Endothelial cell of umbilical vein (primary cell): ENCODE data around the gene PLXNA4.

ENCODE experiments used
- EZH2 ChIP-seq: IDR thresholded peaks from 2 replicates; pipeline ENCODE4 v1.6.1; 2012; ENCODE audit warnings: borderline replicate concordance, low read depth, mild to moderate bottlenecking, moderate library complexity, low read length, inconsistent platforms; ENCODE audit not compliant: severe bottlenecking
- GATA2 ChIP-seq: IDR thresholded peaks from 2 replicates; pipeline ENCODE4 v1.7.0; 2011; ENCODE audit warnings: low read depth, mild to moderate bottlenecking, moderate library complexity, mixed read lengths, low read length; ENCODE audit not compliant: insufficient read length, insufficient read depth
- POLR2A ChIP-seq: IDR thresholded peaks from 2 replicates; pipeline ENCODE4 v1.6.1; 2012; ENCODE audit warnings: low read depth, mild to moderate bottlenecking, control low read depth, low read length
- POLR2AphosphoS5 ChIP-seq: IDR thresholded peaks from 2 replicates; pipeline ENCODE4 v1.6.1; 2012; ENCODE audit warnings: low read depth, mild to moderate bottlenecking, control low read depth, low read length, moderate library complexity; ENCODE audit not compliant: insufficient read depth
- TF ChIP-seq, protein P1 (sequence below), 2 donors: IDR thresholded peaks; 1 replicate in 1 of 2; 2 replicates in 1 of 2; pipeline ENCODE4 v1.5.1; 2011; ENCODE audit warnings: low read length in 2 of 2, mild to moderate bottlenecking in 2 of 2, moderate library complexity in 2 of 2, control low read depth in 1 of 2, inconsistent platforms in 1 of 2, low read depth in 1 of 2; ENCODE audit not compliant: insufficient read depth in 1 of 2; ENCODE audit errors: extremely low read depth in 1 of 2

DNA sequence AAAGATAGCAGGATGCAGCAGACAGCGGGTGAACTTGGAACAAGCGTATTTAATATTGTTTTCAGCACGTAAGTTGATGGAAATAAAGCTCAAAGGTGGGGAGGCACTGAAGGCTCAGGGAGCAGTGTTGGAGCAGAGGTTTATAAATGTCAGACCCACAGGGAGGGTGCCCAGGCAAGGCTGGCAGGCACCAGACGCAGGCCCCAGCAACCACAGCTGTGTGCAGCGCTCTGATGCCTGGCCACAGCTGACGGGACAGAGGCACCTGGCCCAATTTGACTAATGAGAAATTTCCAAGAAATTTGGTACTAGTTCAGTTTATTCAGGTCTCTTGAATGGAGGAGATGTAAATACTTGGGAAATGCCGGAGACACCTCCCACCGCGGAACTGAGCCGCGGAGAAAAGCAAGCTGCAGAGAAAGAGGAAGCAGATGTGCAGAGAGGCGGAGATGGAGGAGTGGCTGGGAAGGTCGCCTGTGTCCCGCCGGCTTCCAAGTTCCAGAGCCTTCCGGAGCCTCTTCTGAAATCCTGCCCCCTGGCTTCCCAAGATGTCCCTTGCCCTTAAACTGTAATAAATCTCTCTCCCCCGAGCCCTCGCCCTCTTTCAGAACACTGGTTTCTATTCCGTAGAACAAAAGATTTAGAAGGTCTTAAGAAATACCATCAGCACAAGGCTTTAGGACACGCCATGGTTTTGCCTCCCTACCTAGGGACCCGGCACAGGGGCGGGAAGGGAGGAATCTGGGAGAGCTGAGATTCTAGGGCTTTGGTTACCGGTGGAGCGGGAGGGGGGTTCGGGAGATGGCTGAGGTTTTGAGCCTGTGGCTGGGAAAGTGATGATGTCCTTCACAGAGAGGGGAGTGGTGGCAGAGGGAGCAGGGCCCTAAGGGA lies 38.4 kb upstream of the PLXNA4 start:
- TF ChIP-seq POLR2A = no peak
- TF ChIP-seq, protein P1, sequence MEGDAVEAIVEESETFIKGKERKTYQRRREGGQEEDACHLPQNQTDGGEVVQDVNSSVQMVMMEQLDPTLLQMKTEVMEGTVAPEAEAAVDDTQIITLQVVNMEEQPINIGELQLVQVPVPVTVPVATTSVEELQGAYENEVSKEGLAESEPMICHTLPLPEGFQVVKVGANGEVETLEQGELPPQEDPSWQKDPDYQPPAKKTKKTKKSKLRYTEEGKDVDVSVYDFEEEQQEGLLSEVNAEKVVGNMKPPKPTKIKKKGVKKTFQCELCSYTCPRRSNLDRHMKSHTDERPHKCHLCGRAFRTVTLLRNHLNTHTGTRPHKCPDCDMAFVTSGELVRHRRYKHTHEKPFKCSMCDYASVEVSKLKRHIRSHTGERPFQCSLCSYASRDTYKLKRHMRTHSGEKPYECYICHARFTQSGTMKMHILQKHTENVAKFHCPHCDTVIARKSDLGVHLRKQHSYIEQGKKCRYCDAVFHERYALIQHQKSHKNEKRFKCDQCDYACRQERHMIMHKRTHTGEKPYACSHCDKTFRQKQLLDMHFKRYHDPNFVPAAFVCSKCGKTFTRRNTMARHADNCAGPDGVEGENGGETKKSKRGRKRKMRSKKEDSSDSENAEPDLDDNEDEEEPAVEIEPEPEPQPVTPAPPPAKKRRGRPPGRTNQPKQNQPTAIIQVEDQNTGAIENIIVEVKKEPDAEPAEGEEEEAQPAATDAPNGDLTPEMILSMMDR (IDR thresholded peaks at IDR 0.05; ENCODE audit: extremely low read depth in 1 of 2, insufficient read depth in 1 of 2, low read depth in 1 of 2, low read length in 2 of 2) = peak in 1 of 2 donors; percentile 18
- TF ChIP-seq EZH2 = no peak
- no peak for TF ChIP-seq POLR2AphosphoS5
- TF ChIP-seq GATA2 = no peak
